K562 (cell line): ENCODE data around the gene APCDD1L. TPM values are rescaled to one million over a fixed set of nuclear protein-coding genes. Genes with fewer than 3 reads are reported as not detected.

Source experiments
- ATAC-seq: fragments of 200-7000 bp; cut with Tn5 transposase; 3 replicates; pipeline ENCODE4 v1.9.1; 2020; ENCODE audit warnings: moderate library complexity
- BruUV-seq: library from RNA; stranded (reverse); fragments of 400-500 nt; replicated peaks from 2 replicates; lab custom pipeline; 2021; lab: Mats Ljungman, UMichigan
- CTCF ChIA-PET: fragments of 300-600 bp; formaldehyde crosslinking; extraction: SDS; loops from one replicate; lab custom pipeline; 2021; ENCODE audit warnings: low intra/inter-chr PET ratio; lab: Yijun Ruan, JAX
- POLR2A ChIA-PET: fragments of 300-600, 350-650 bp; sonication (Branson Sonifier 250); formaldehyde crosslinking; extraction: SDS; loops from one replicate; lab custom pipeline; 2021; ENCODE audit warnings: antibody characterized with exemption, inconsistent platforms; lab: Yijun Ruan, JAX
- DNase-seq, 4 experiments: peaks; one replicate each; pipeline versions ENCODE4 v3.0.0 to v3.0.0-alpha.2; 2011 to 2018; ENCODE audit warnings: low spot score in 3 of 4, mixed read lengths in 3 of 4; ENCODE audit errors: extremely low read depth in 1 of 4
- FAIRE-seq: peaks from 2 replicates; lab custom pipeline; 2011; peaks lifted over from hg19 to GRCh38; lab: Jason Lieb, UNC
- H2AFZ ChIP-seq: 2 replicates; pipeline ENCODE4 v1.6.0; 2011; ENCODE audit warnings: low read depth, low read length, control low read depth, inconsistent platforms
- H3K27ac ChIP-seq: fragments of 200-600 bp; 3 replicates; pipeline ENCODE4 v1.8.0; 2011; ENCODE audit warnings: low read depth, mild to moderate bottlenecking, control low read depth, inconsistent platforms, low read length, moderate library complexity, mixed read lengths; ENCODE audit errors: extremely low read depth
- H3K27me3 ChIP-seq, 2 experiments: fragments of 300-600 bp in 1 of 2; 2 replicates in 1 of 2; 3 replicates in 1 of 2; pipeline versions ENCODE4 v1.6.0 to v1.8.0; 2011; ENCODE audit warnings: inconsistent platforms in 2 of 2, low read length in 2 of 2, mild to moderate bottlenecking in 1 of 2, mixed read lengths in 1 of 2, moderate library complexity in 1 of 2; ENCODE audit not compliant: control insufficient read depth in 2 of 2, insufficient read depth in 2 of 2
- H3K36me3 ChIP-seq: fragments of 300-600 bp; 3 replicates; pipeline ENCODE4 v1.8.0; 2011; ENCODE audit warnings: mild to moderate bottlenecking, low read length, inconsistent platforms; ENCODE audit not compliant: control insufficient read depth, insufficient read depth
- H3K4me1 ChIP-seq, 2 experiments: fragments of 200-600 bp in 1 of 2; replicated peaks in 1 of 2; 2 replicates in 1 of 2; 3 replicates in 1 of 2; pipeline versions ENCODE4 v1.5.1 to v1.8.0; 2011; ENCODE audit warnings: inconsistent platforms in 2 of 2, low read length in 2 of 2, mild to moderate bottlenecking in 1 of 2, mixed read lengths in 1 of 2, moderate library complexity in 1 of 2; ENCODE audit not compliant: control insufficient read depth in 2 of 2, insufficient read depth in 2 of 2
- H3K4me2 ChIP-seq: 2 replicates; pipeline ENCODE4 v1.6.1; 2011; ENCODE audit warnings: low read length, control low read depth, inconsistent platforms, mixed read lengths; ENCODE audit not compliant: insufficient read depth
- H3K4me3 ChIP-seq: fragments of 200-600 bp; sonication (generic), shearing (Covaris generic); 2 replicates; pipeline ENCODE4 v1.5.1; 2016; ENCODE audit warnings: control low read depth, inconsistent platforms
- H3K79me2 ChIP-seq: fragments of 200-600 bp; 3 replicates; pipeline ENCODE4 v1.8.0; 2011; ENCODE audit warnings: low read length, inconsistent platforms; ENCODE audit not compliant: control insufficient read depth, insufficient read depth
- H3K9ac ChIP-seq, 2 experiments: 2 replicates each; pipeline versions ENCODE4 v1.6.0 to v1.6.1; 2011; ENCODE audit warnings: low read depth in 2 of 2, low read length in 2 of 2, control low read depth in 1 of 2, inconsistent platforms in 1 of 2, mild to moderate bottlenecking in 1 of 2, mixed read lengths in 1 of 2; ENCODE audit not compliant: insufficient read depth in 1 of 2
- H3K9me1 ChIP-seq: one replicate; pipeline ENCODE4 v1.6.0; 2011; ENCODE audit warnings: inconsistent platforms, mild to moderate bottlenecking, low read length, moderate library complexity; ENCODE audit not compliant: control insufficient read depth, insufficient read depth
- H3K9me3 ChIP-seq: replicated peaks from 2 replicates; pipeline ENCODE4 v1.5.1; 2011; ENCODE audit warnings: low read depth, low read length, inconsistent platforms; ENCODE audit not compliant: control insufficient read depth, insufficient read depth
- H4K20me1 ChIP-seq: replicated peaks from 2 replicates; pipeline ENCODE4 v1.6.1; 2011; ENCODE audit warnings: low read length, inconsistent platforms, mixed read lengths; ENCODE audit not compliant: control insufficient read depth, insufficient read depth
- CBFB ChIP-seq: sonication (generic); formaldehyde crosslinking; IDR thresholded peaks from 2 replicates; pipeline ENCODE4 v1.4.0; 2020; ENCODE audit warnings: mild to moderate bottlenecking, missing genetic modification reagents
- DIDO1 ChIP-seq: fragments of 450-650 bp; IDR thresholded peaks from 2 replicates; pipeline ENCODE4 v1.6.1; 2016; ENCODE audit warnings: low read depth, missing biosample characterization, missing genetic modification characterization
- FOXJ3 ChIP-seq: sonication (generic); formaldehyde crosslinking; IDR thresholded peaks from 2 replicates; pipeline ENCODE4 v1.4.0; 2020; ENCODE audit warnings: mild to moderate bottlenecking, missing genetic modification reagents
- HLTF ChIP-seq: fragments of 450-650 bp; IDR thresholded peaks from 2 replicates; pipeline ENCODE4 v1.6.1; 2016
- KDM1A ChIP-seq, 2 experiments: fragments of 450-650 bp; IDR thresholded peaks; 2 replicates each; pipeline ENCODE4 v1.6.1; 2016; ENCODE audit warnings: mild to moderate bottlenecking in 2 of 2
- TBP ChIP-seq: optimal IDR thresholded peaks from 2 replicates; pipeline ENCODE3; 2011; ENCODE audit warnings: low read depth, low read length, improper control_type of control experiment
- TSC22D4 ChIP-seq: fragments of 450-650 bp; IDR thresholded peaks from 2 replicates; pipeline ENCODE4 v1.6.1; 2016; ENCODE audit warnings: missing genetic modification characterization, missing biosample characterization, control low read depth
- ZNF140 ChIP-seq: fragments of 250-450 bp; sonication (Bioruptor Pico); IDR thresholded peaks from 2 replicates; pipeline ENCODE4 v1.8.0; 2021; ENCODE audit warnings: moderate library complexity, mild to moderate bottlenecking, inconsistent platforms
- ZNF165 ChIP-seq: fragments of 250-450 bp; sonication (Bioruptor Pico); IDR thresholded peaks from 2 replicates; pipeline ENCODE4 v1.4.0; 2020; ENCODE audit warnings: borderline replicate concordance
- ZNF347 ChIP-seq: fragments of 450-650 bp; formaldehyde crosslinking; IDR thresholded peaks from 2 replicates; pipeline ENCODE4 v1.4.0; 2020; ENCODE audit warnings: low read depth, mild to moderate bottlenecking, moderate library complexity
- ZNF79 ChIP-seq: fragments of 250-450 bp; sonication (Bioruptor Pico); IDR thresholded peaks from 2 replicates; pipeline ENCODE4 v1.4.0; 2020; ENCODE audit warnings: low read depth, mild to moderate bottlenecking, moderate library complexity
- WGBS: fragments of 100-300 bp; shearing (Covaris generic); methylation state at CpG from one replicate; pipeline ENCODE4 v1.1.6; 2016; ENCODE audit warnings: low coverage, mixed read lengths; ENCODE audit not compliant: insufficient coverage; ENCODE audit errors: missing lambda C conversion rate; 5-methylcytosine and 5-hydroxymethylcytosine counted together
- in situ Hi-C: fragments of 300-500 bp; cut with MboI; formaldehyde crosslinking; loops from 4 replicates; pipeline ENCODE4 v1.15.0; 2018; ENCODE audit warnings: inconsistent platforms, mixed read lengths
- intact Hi-C: fragments of 100-400 bp; cut with micrococcal nuclease; formaldehyde crosslinking; loops from 2 replicates; pipeline ENCODE4 v1.14.2; 2022
- polyA plus RNA-seq, 8 experiments: library from polyadenylated mRNA; depleted of rRNA in 4 of 8; stranded (reverse) in 5 of 8; unstranded in 3 of 8; fragments of >200 nt; fragmentation: Nextera tagmentation in 2 of 8; fragmentation: Illumina TruSeq in 1 of 8; extraction: Ambion mirVana in 2 of 8; extraction: Trizol in 1 of 8; gene quantifications; 2 replicates each; pipeline versions ENCODE4 v1.2.1 to v1.2.3, GENCODE V29; 2011 to 2014; ENCODE audit warnings: inconsistent platforms in 1 of 8, missing spikeins in 1 of 8
- total RNA-seq, 7 experiments: library from RNA; depleted of rRNA in 6 of 7; stranded (reverse); fragments of >200 nt in 6 of 7; fragmentation: Illumina TruSeq in 2 of 7; extraction: Trizol in 2 of 7; gene quantifications; 2 replicates each; pipeline versions ENCODE4 v1.2.1 to v1.2.3, GENCODE V29; 2011 to 2021; ENCODE audit warnings: low replicate concordance in 1 of 7
- TF ChIP-seq, protein P1 (sequence below): fragments of 450-650 bp; formaldehyde crosslinking; IDR thresholded peaks from 2 replicates; pipeline ENCODE4 v1.4.0; 2022; ENCODE audit warnings: missing genetic modification characterization
- TF ChIP-seq, protein P2 (sequence below): fragments of 150-350 bp; IDR thresholded peaks from 2 replicates; pipeline ENCODE4 v1.6.1; 2014; ENCODE audit warnings: low read depth, mild to moderate bottlenecking, low read length, borderline replicate concordance

APCDD1L gene
- total and polyA plus RNA-seq, 9 of the 15 experiments (the other 6 are each of a cell fraction or from before 2014, with no cell fraction given): not detected

GRCh38 chr20:58518896-58519593 is 3.8 kb upstream of the APCDD1L start:
- FAIRE-seq (no peak), ATAC-seq (no peak)
- H3K27me3 ChIP-seq: peaks cover 22 to 54% of the 10 kb centered on the region in 2 experiments; a peak in 4 of 5 replicates
- TF ChIP-seq DIDO1 (tag): no peak
- TF ChIP-seq, protein P1, sequence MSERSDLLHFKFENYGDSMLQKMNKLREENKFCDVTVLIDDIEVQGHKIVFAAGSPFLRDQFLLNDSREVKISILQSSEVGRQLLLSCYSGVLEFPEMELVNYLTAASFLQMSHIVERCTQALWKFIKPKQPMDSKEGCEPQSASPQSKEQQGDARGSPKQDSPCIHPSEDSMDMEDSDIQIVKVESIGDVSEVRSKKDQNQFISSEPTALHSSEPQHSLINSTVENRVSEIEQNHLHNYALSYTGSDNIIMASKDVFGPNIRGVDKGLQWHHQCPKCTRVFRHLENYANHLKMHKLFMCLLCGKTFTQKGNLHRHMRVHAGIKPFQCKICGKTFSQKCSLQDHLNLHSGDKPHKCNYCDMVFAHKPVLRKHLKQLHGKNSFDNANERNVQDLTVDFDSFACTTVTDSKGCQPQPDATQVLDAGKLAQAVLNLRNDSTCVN (CRISPR knock-in tag): no peak
- TF ChIP-seq, protein P2, sequence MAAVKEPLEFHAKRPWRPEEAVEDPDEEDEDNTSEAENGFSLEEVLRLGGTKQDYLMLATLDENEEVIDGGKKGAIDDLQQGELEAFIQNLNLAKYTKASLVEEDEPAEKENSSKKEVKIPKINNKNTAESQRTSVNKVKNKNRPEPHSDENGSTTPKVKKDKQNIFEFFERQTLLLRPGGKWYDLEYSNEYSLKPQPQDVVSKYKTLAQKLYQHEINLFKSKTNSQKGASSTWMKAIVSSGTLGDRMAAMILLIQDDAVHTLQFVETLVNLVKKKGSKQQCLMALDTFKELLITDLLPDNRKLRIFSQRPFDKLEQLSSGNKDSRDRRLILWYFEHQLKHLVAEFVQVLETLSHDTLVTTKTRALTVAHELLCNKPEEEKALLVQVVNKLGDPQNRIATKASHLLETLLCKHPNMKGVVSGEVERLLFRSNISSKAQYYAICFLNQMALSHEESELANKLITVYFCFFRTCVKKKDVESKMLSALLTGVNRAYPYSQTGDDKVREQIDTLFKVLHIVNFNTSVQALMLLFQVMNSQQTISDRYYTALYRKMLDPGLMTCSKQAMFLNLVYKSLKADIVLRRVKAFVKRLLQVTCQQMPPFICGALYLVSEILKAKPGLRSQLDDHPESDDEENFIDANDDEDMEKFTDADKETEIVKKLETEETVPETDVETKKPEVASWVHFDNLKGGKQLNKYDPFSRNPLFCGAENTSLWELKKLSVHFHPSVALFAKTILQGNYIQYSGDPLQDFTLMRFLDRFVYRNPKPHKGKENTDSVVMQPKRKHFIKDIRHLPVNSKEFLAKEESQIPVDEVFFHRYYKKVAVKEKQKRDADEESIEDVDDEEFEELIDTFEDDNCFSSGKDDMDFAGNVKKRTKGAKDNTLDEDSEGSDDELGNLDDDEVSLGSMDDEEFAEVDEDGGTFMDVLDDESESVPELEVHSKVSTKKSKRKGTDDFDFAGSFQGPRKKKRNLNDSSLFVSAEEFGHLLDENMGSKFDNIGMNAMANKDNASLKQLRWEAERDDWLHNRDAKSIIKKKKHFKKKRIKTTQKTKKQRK: no peak
- TF ChIP-seq ZNF140 (CRISPR knock-in tag): no peak
- TF ChIP-seq TBP: no peak
- TF ChIP-seq KDM1A (IDR thresholded peaks at IDR 0.05): no peak
- TF ChIP-seq FOXJ3 (CRISPR knock-in tag): no peak
- TF ChIP-seq CBFB (CRISPR knock-in tag): no peak
- no peak for TF ChIP-seq ZNF79 (CRISPR knock-in tag)
- TF ChIP-seq TSC22D4: no peak
- TF ChIP-seq ZNF165: no peak
- TF ChIP-seq HLTF: no peak
- no peak for TF ChIP-seq ZNF347 (CRISPR knock-in tag)

More at GRCh38 chr20:58518896-58519593, 3.8 kb upstream of the APCDD1L start:
- H3K9ac ChIP-seq: no peak overlapping the region
- H3K9me3 ChIP-seq: no peaks in the 10 kb centered on the region
- H3K9me1 ChIP-seq: no peaks in the 10 kb centered on the region
- H3K4me3 ChIP-seq: no peak overlapping the region
- intact Hi-C loops (no loop called here), in situ Hi-C loops (no loop called here)
- BruUV-seq: no TSS peak
- DNase-seq: no peak
- ChIA-PET POLR2A (no interaction called here), CTCF (no interaction called here)
- no peak overlapping the region for H3K4me2 ChIP-seq
- H3K79me2 ChIP-seq: no peaks in the 10 kb centered on the region
- H3K36me3 ChIP-seq: no peaks in the 10 kb centered on the region
- H3K4me1 ChIP-seq: peaks cover 0 to 14% of the 10 kb centered on the region in 2 experiments; a peak in 2 of 5 replicates
- WGBS: 0% methylated on average over 7 of the region's 7 CpGs
- no peak overlapping the region for H2AFZ ChIP-seq
- no peaks in the 10 kb centered on the region for H4K20me1 ChIP-seq
- H3K27ac ChIP-seq: no peak overlapping the region
